Endothelial cell of umbilical vein (primary cell): ENCODE data around the gene DNAAF5. TPM values are rescaled to one million over a fixed set of nuclear protein-coding genes. Genes with fewer than 3 reads are reported as not detected.
"Not testable (repeated sequence)": the region's sequence is repeated elsewhere in the genome, so short reads cannot be mapped to it uniquely, and the experiment has no call there.

Experiments used
- BruUV-seq: library from RNA; stranded (reverse); fragments of 400-500 nt; replicated peaks from 2 replicates; lab custom pipeline; 2021; lab: Mats Ljungman, UMichigan
- CTCF ChIA-PET: fragments of 300-600, 350-600 bp; sonication (Branson Sonifier 250); formaldehyde crosslinking; loops from one replicate; lab custom pipeline; 2021; ENCODE audit warnings: antibody characterized with exemption, inconsistent platforms; lab: Charles Lee
- POLR2A ChIA-PET: fragments of 300-600, 350-600 bp; sonication (Branson Sonifier 250); formaldehyde crosslinking; loops from one replicate; lab custom pipeline; 2021; ENCODE audit warnings: antibody characterized with exemption, inconsistent platforms; lab: Charles Lee
- DNase-seq: peaks from one replicate; pipeline ENCODE4 v3.0.0-alpha.2; 2011; ENCODE audit warnings: low read depth, low spot score
- FAIRE-seq: peaks from 2 replicates; lab custom pipeline; 2011; peaks lifted over from hg19 to GRCh38; lab: Jason Lieb, UNC
- H2AFZ ChIP-seq: 2 replicates; pipeline ENCODE4 v1.6.0; 2012; ENCODE audit warnings: low read depth, low read length, control low read depth, inconsistent platforms
- H3K27ac ChIP-seq: 2 replicates; pipeline ENCODE4 v1.5.1; 2011; ENCODE audit warnings: low read depth, mild to moderate bottlenecking, control low read depth, low read length, moderate library complexity; ENCODE audit not compliant: insufficient read depth
- H3K27me3 ChIP-seq, 2 experiments: 2 replicates each; pipeline versions ENCODE4 v1.6.0 to v1.6.1; 2011; ENCODE audit warnings: low read length in 2 of 2, mixed read lengths in 1 of 2; ENCODE audit not compliant: control insufficient read depth in 2 of 2, insufficient read depth in 2 of 2
- H3K36me3 ChIP-seq, 2 experiments: 2 replicates in 1 of 2; 3 replicates in 1 of 2; pipeline ENCODE4 v1.5.1; 2011; ENCODE audit warnings: low read length in 2 of 2, mild to moderate bottlenecking in 1 of 2, moderate library complexity in 1 of 2; ENCODE audit not compliant: control insufficient read depth in 2 of 2, insufficient read depth in 2 of 2; ENCODE audit errors: extremely low read depth in 1 of 2
- H3K4me1 ChIP-seq: 3 replicates; pipeline ENCODE4 v1.5.1; 2011; ENCODE audit warnings: mild to moderate bottlenecking, low read length; ENCODE audit not compliant: control insufficient read depth, insufficient read depth; ENCODE audit errors: extremely low read depth
- H3K4me2 ChIP-seq: 2 replicates; pipeline ENCODE4 v1.6.1; 2011; ENCODE audit warnings: low read length, control low read depth, mixed read lengths; ENCODE audit not compliant: insufficient read depth
- H3K4me3 ChIP-seq, 3 experiments: fragments of 200-600 bp in 1 of 3; sonication (generic), shearing (Covaris generic) in 1 of 3; replicated peaks in 1 of 3; 2 replicates each; pipeline ENCODE4 v1.5.1; 2011 to 2016; ENCODE audit warnings: control low read depth in 3 of 3, low read length in 3 of 3, mild to moderate bottlenecking in 2 of 3, inconsistent platforms in 1 of 3, low read depth in 1 of 3, moderate library complexity in 1 of 3; ENCODE audit not compliant: insufficient read depth in 1 of 3
- H3K79me2 ChIP-seq: 2 replicates; pipeline ENCODE4 v1.6.0; 2012; ENCODE audit warnings: low read length, inconsistent platforms; ENCODE audit not compliant: control insufficient read depth, insufficient read depth
- H3K9ac ChIP-seq: replicated peaks from 2 replicates; pipeline ENCODE3; 2011; ENCODE audit warnings: low read length, control low read depth; ENCODE audit not compliant: insufficient read depth; ENCODE audit errors: extremely low read depth
- H3K9me1 ChIP-seq: replicated peaks from 3 replicates; pipeline ENCODE4 v1.6.0; 2011; ENCODE audit warnings: mild to moderate bottlenecking, low read length; ENCODE audit not compliant: control insufficient read depth, insufficient read depth; ENCODE audit errors: extremely low read depth
- H3K9me3 ChIP-seq: replicated peaks from 2 replicates; pipeline ENCODE4 v1.5.1; 2012; ENCODE audit warnings: low read length, inconsistent platforms; ENCODE audit not compliant: control insufficient read depth, insufficient read depth
- H4K20me1 ChIP-seq: replicated peaks from 2 replicates; pipeline ENCODE3; 2011; ENCODE audit warnings: mild to moderate bottlenecking, low read length; ENCODE audit not compliant: control insufficient read depth, insufficient read depth; ENCODE audit errors: extremely low read depth
- CTCF ChIP-seq, 2 donors: IDR thresholded peaks; 1 replicate in 1 of 2; 2 replicates in 1 of 2; pipeline ENCODE4 v1.5.1; 2011; ENCODE audit warnings: low read length in 2 of 2, mild to moderate bottlenecking in 2 of 2, moderate library complexity in 2 of 2, control low read depth in 1 of 2, inconsistent platforms in 1 of 2, low read depth in 1 of 2; ENCODE audit not compliant: insufficient read depth in 1 of 2; ENCODE audit errors: extremely low read depth in 1 of 2
- EZH2 ChIP-seq: IDR thresholded peaks from 2 replicates; pipeline ENCODE4 v1.6.1; 2012; ENCODE audit warnings: borderline replicate concordance, low read depth, mild to moderate bottlenecking, moderate library complexity, low read length, inconsistent platforms; ENCODE audit not compliant: severe bottlenecking
- FOS ChIP-seq: IDR thresholded peaks from 2 replicates; pipeline ENCODE4 v1.6.1; 2011; ENCODE audit warnings: mild to moderate bottlenecking, low read length, moderate library complexity, borderline replicate concordance; ENCODE audit not compliant: insufficient read depth
- GATA2 ChIP-seq: IDR thresholded peaks from 2 replicates; pipeline ENCODE4 v1.7.0; 2011; ENCODE audit warnings: low read depth, mild to moderate bottlenecking, moderate library complexity, mixed read lengths, low read length; ENCODE audit not compliant: insufficient read length, insufficient read depth
- JUN ChIP-seq: IDR thresholded peaks from 2 replicates; pipeline ENCODE4 v1.6.1; 2011; ENCODE audit warnings: borderline replicate concordance, low read depth; ENCODE audit not compliant: insufficient read length, insufficient read depth
- MAX ChIP-seq: IDR thresholded peaks from 2 replicates; pipeline ENCODE4 v1.6.1; 2011; ENCODE audit not compliant: insufficient read depth, insufficient read length
- MYC ChIP-seq: IDR thresholded peaks from one replicate; pipeline ENCODE4 v1.6.1; 2011; ENCODE audit warnings: mild to moderate bottlenecking, low read depth, low read length
- POLR2A ChIP-seq: IDR thresholded peaks from 2 replicates; pipeline ENCODE4 v1.6.1; 2012; ENCODE audit warnings: low read depth, mild to moderate bottlenecking, control low read depth, low read length
- POLR2AphosphoS5 ChIP-seq: IDR thresholded peaks from 2 replicates; pipeline ENCODE4 v1.6.1; 2012; ENCODE audit warnings: low read depth, mild to moderate bottlenecking, control low read depth, low read length, moderate library complexity; ENCODE audit not compliant: insufficient read depth
- dilution Hi-C: fragments of 300-500 bp; cut with MboI; formaldehyde crosslinking; loops from one replicate; pipeline ENCODE4 v1.15.0; 2019; ENCODE audit warnings: low sequenced_read_pairs; ENCODE audit not compliant: extremely low pct_ligation_motif_present
- intact Hi-C: fragments of 100-400 bp; cut with micrococcal nuclease; formaldehyde crosslinking; loops from one replicate; pipeline ENCODE4 v1.10.0; 2022
- polyA plus RNA-seq, 4 experiments: library from polyadenylated mRNA; depleted of rRNA in 3 of 4; stranded (reverse) in 3 of 4; unstranded in 1 of 4; fragments of >200 nt; gene quantifications; 2 replicates each; pipeline versions ENCODE4 v1.2.1 to v1.2.3, GENCODE V29; 2011 to 2012; ENCODE audit warnings: missing spikeins in 1 of 4
- total RNA-seq: library from RNA; stranded (reverse); gene quantifications from 2 replicates; pipeline ENCODE4 v1.2.3, GENCODE V29; 2021

Gene DNAAF5
- total and polyA plus RNA-seq, 2 donors (not counting 3 experiments of a cell fraction or from before 2014, with no cell fraction given): 49.3 to 65.5 TPM

GRCh38 chr7:800692-801091 lies 74.2 kb downstream of the DNAAF5 start:
- intact Hi-C loops (no loop called here), dilution Hi-C loops (no loop called here)
- no peak for DNase-seq
- Histone ChIP-seq H2AFZ (no peak overlapping the region), H3K27me3 (no peaks in the 10 kb centered on the region), H3K4me1 (peaks cover 7% of the 10 kb centered on the region), H3K27ac (no peak overlapping the region), H3K4me3 (no peak overlapping the region), H3K9me3 (no peaks in the 10 kb centered on the region), H3K9me1 (no peaks in the 10 kb centered on the region), H3K9ac (no peak overlapping the region), H4K20me1 (no peaks in the 10 kb centered on the region), H3K79me2 (no peaks in the 10 kb centered on the region), H3K36me3 (no peaks in the 10 kb centered on the region), H3K4me2 (no peak overlapping the region)
- TF ChIP-seq JUN (no peak), GATA2 (no peak), CTCF (IDR thresholded peaks at IDR 0.05; ENCODE audit: extremely low read depth in 1 of 2, insufficient read depth in 1 of 2, low read depth in 1 of 2, low read length in 2 of 2) (no peak), POLR2AphosphoS5 (no peak), EZH2 (no peak), MYC (no peak), MAX (no peak), POLR2A (no peak), FOS (no peak)
- CTCF ChIA-PET: interaction anchor here (0.7 to 0.8 kb wide), 2 partner anchors 14 to 36 kb away, joined by 3 to 4 read pairs; no protein-coding TSS in a partner anchor
- POLR2A ChIA-PET: no interaction called here
- no peak for FAIRE-seq
- no TSS peak for BruUV-seq

GRCh38 chr7:801351-801750 lies 74.9 kb downstream of the DNAAF5 start:
- H3K79me2 ChIP-seq, DNase-seq, H2AFZ ChIP-seq, H3K27me3 ChIP-seq, H3K4me1 ChIP-seq, BruUV-seq, H3K9me1 ChIP-seq, H3K4me2 ChIP-seq, H3K36me3 ChIP-seq, intact Hi-C loops, H3K4me3 ChIP-seq, FAIRE-seq, H3K27ac ChIP-seq, POLR2A ChIA-PET, H3K9me3 ChIP-seq, dilution Hi-C loops, H4K20me1 ChIP-seq, H3K9ac ChIP-seq: not testable (repeated sequence)
- CTCF ChIA-PET: interaction anchor here (1.3 to 1.4 kb wide), 2 partner anchors 12 to 35 kb away, joined by 3 read pairs; no protein-coding TSS in a partner anchor
